Activated T-helper 1 cell treated with anti-CD3 and anti-CD28 coated beads, Interleukin-12 subunit alpha, Interleukin-12 subunit beta, Interleukin-2, Interleukin-4 antibody, amounts not matched to agents 30 ng/mL and 10 ng/mL and 1 ng/mL, durations not matched to agents 14 hours and 24 hours and 36 hours (primary cell): ENCODE data around the gene DNAJC22. TPM values are rescaled to one million over a fixed set of nuclear protein-coding genes. Genes with fewer than 3 reads are reported as not detected.
A peak's percentile ranks its signal among the peaks of the same experiment; 100 is the strongest.

ENCODE experiments used
- DNase-seq: peaks from one replicate; pipeline ENCODE4 v3.0.0; 2021; ENCODE audit warnings: low spot score
- H3K27ac Mint-ChIP-seq: one replicate; pipeline ENCODE4 v1.8.0; 2021; ENCODE audit warnings: mild to moderate bottlenecking, mixed read lengths
- H3K27me3 Mint-ChIP-seq: one replicate; pipeline ENCODE4 v1.8.0; 2022; ENCODE audit warnings: mild to moderate bottlenecking, moderate library complexity, mixed read lengths; ENCODE audit not compliant: insufficient read depth
- H3K36me3 Mint-ChIP-seq: one replicate; pipeline ENCODE4 v1.8.0; 2021; ENCODE audit warnings: low read depth, mixed read lengths
- H3K4me1 Mint-ChIP-seq: one replicate; pipeline ENCODE4 v1.8.0; 2021; ENCODE audit warnings: low read depth, mixed read lengths
- H3K4me3 Mint-ChIP-seq: one replicate; pipeline ENCODE4 v1.8.0; 2021; ENCODE audit warnings: mild to moderate bottlenecking, moderate library complexity, mixed read lengths
- H3K9me3 Mint-ChIP-seq: one replicate; pipeline ENCODE4 v1.8.0; 2021; ENCODE audit warnings: mixed read lengths
- intact Hi-C: fragments of 100-400 bp; cut with micrococcal nuclease; formaldehyde crosslinking; loops from one replicate; pipeline ENCODE4 v1.15.1; 2024
- total RNA-seq: library from RNA; stranded (reverse); gene quantifications from 2 replicates; pipeline ENCODE4 v1.2.3, GENCODE V29; 2022

DNAJC22 gene
- total RNA-seq, 1 donor from 2014 or later: 0.16 TPM

GRCh38 chr12:49357103-49357678, 10.5 kb downstream of the DNAJC22 start:
- Mint-ChIP-seq H3K27ac (no peak overlapping the region), H3K4me3 (no peak overlapping the region), H3K36me3 (no peaks in the 10 kb centered on the region), H3K4me1 (peaks cover 10% of the 10 kb centered on the region), H3K9me3 (no peaks in the 10 kb centered on the region), H3K27me3 (peaks cover 37% of the 10 kb centered on the region)
- no peak for DNase-seq
- intact Hi-C loops: loop anchor here (5.0 kb wide), 1 partner anchor 350 kb away; the partner anchor contains the start of gene FMNL3

- intact Hi-C loops: loop anchor here (1.0 to 5.0 kb wide), 4 partner anchors 156 to 349 kb away; partner anchors contain the start of gene FMNL3
- Mint-ChIP-seq H3K27ac (no peak overlapping the region), H3K36me3 (no peaks in the 10 kb centered on the region)
Observed at GRCh38 chr12:49358483-49359141, 11.9 kb downstream of the DNAJC22 start.

GRCh38 chr12:49359671-49360070, 13.0 kb downstream of the DNAJC22 start:
- no peak for DNase-seq
- H3K27me3 Mint-ChIP-seq: peaks cover 22% of the 10 kb centered on the region
- no peak overlapping the region for H3K4me3 Mint-ChIP-seq
- no peak overlapping the region for H3K27ac Mint-ChIP-seq
- no peaks in the 10 kb centered on the region for H3K9me3 Mint-ChIP-seq
- no peaks in the 10 kb centered on the region for H3K36me3 Mint-ChIP-seq
- intact Hi-C loops: loop anchor here (5.0 kb wide), 1 partner anchor 348 kb away; the partner anchor contains the start of gene FMNL3
- H3K4me1 Mint-ChIP-seq: peaks cover 10% of the 10 kb centered on the region

More at GRCh38 chr12:49358483-49359141, 11.9 kb downstream of the DNAJC22 start:
- Mint-ChIP-seq H3K27me3 (peaks cover 27% of the 10 kb centered on the region), H3K4me3 (no peak overlapping the region), H3K9me3 (no peaks in the 10 kb centered on the region), H3K4me1 (peaks cover 10% of the 10 kb centered on the region)
- peak; percentile 37 for DNase-seq

DNA sequence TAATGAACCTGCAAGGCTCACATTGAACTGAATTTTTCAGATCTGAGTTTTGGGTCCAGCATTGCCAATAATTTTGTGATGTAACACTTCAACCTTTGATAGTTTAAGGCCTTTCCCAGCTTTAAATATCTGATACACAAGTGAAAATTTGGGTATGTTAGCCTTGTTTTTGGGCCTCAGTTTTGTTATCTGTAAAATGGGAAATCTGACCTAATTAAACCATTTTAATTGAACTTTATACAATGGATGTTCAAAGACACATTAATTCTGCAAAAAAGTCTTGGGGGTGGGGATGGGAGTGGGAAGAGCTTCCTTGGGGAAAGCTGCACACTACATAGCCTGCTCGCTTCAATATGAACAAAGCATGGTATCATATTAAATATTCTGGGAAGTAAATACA, 15.4 kb downstream of the DNAJC22 start:
- H3K4me1 Mint-ChIP-seq: peaks cover 22% of the 10 kb centered on the region
- intact Hi-C loops: no loop called here
- H3K27ac Mint-ChIP-seq: no peak overlapping the region
- H3K4me3 Mint-ChIP-seq: no peak overlapping the region
- DNase-seq: no peak
- no peaks in the 10 kb centered on the region for H3K9me3 Mint-ChIP-seq
- no peaks in the 10 kb centered on the region for H3K36me3 Mint-ChIP-seq
- peaks cover 10% of the 10 kb centered on the region for H3K27me3 Mint-ChIP-seq

DNA sequence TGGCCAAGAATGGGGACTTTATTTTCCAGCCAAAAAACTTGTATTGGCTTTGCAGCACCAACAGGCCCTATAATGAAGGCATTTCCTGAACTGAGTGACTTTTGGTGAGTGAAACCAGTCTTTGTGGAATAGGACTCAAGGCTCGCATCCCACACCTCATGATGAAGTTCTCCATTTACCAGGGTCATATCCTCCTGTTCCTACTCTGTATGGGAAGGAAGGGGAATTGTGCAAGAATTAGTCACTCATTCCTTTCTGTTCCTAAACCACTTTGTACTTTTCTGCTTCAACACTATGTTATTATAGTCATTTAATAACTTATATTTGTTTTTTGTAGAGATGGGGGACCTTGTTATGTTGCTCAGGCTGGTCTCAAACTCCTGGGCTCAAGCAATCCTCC, 18.3 kb downstream of the DNAJC22 start:
- Mint-ChIP-seq H3K27ac (no peak overlapping the region), H3K36me3 (no peaks in the 10 kb centered on the region), H3K4me3 (no peak overlapping the region), H3K4me1 (peaks cover 32% of the 10 kb centered on the region), H3K9me3 (no peaks in the 10 kb centered on the region), H3K27me3 (no peaks in the 10 kb centered on the region)
- no peak for DNase-seq
- intact Hi-C loops: loop anchor here (5.0 kb wide), 2 partner anchors 257 to 377 kb away; partner anchors contain the start of genes PRPF40B and TMBIM6

- Mint-ChIP-seq H3K4me1 (peaks cover 37% of the 10 kb centered on the region), H3K27me3 (no peaks in the 10 kb centered on the region), H3K4me3 (peak overlapping the region; percentile 87), H3K27ac (no peak overlapping the region), H3K9me3 (no peaks in the 10 kb centered on the region), H3K36me3 (no peaks in the 10 kb centered on the region)
- DNase-seq: no peak
- intact Hi-C loops: loop anchor here (5.0 kb wide), 2 partner anchors 257 to 377 kb away; partner anchors contain the start of genes PRPF40B and TMBIM6
Observed at GRCh38 chr12:49365542-49365941, 18.9 kb downstream of the DNAJC22 start.

DNA sequence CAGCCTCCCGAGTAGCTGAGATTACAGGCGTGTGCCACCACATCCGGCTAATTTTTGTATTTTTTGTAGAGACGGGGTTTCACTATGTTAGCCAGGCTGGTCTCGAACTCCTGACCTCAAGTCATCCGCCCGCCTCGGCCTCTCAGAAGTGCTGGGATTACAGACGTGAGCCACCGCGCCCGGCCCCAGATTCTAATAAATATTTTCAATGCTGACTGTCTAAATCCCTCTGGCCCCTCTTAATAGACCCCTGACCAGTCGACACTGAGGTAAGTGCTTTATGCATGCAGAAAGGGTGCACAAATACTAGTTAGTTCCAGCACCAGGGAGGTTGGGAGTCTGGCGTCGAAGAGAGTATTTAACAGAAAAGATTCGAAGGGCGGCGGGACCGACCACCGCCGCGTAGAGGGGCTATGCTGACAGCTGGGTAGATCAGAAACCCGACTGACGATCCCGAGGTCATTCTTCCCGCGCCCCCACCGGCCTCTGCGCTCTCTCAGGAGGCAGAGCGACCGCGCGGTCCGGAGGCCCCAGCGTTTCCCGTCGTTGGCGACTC, 19.5 kb downstream of the DNAJC22 start:
- Mint-ChIP-seq H3K4me3 (peak overlapping the region; percentile 87), H3K27ac (peak overlapping the region; percentile 94), H3K4me1 (peaks cover 43% of the 10 kb centered on the region), H3K9me3 (no peaks in the 10 kb centered on the region), H3K27me3 (no peaks in the 10 kb centered on the region), H3K36me3 (peaks cover 1% of the 10 kb centered on the region)
- intact Hi-C loops: loop anchor here (1.0 to 5.0 kb wide), 6 partner anchors 23 to 475 kb away; partner anchors contain the start of genes PRPF40B, TMBIM6 and TROAP
- DNase-seq: no peak

DNA sequence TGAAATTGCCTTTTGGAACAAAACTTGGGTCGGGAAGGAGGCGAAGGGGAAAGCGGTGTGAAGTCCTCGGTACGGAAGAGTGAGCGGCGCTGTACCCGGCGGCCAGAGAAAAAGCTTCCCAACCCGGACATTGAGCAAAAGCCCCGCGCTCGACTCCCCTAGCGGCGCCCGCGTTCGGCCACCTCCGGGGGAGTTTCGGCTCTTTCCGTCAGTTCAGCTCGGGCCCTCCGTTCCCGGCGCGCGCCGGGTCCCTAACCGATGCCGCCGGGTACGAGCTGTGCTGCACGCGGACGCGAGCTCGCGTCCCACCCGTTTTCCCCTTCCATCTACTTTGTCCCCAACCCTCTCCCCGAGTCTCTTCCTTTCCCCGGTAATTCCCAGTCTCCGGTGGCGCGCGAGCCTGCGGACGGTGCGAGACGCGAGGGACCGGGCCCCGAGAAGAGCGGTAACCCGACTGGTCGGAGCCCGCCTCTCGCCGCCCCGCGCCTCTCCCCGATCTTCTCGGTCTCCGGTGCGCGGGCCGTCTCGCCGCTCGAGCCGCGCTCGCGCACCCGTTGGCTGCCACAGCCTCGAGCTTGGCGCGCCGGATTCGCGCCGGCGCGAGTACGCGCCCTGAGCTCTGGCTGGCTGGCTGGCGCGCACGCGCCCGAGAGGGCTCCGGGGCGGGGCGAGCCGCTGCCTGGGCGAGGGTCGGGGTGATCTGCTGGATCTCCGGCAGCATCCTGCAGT, 20.1 kb downstream of the DNAJC22 start:
- Mint-ChIP-seq H3K4me3 (peak overlapping the region; percentile 87), H3K4me1 (peaks cover 48% of the 10 kb centered on the region), H3K36me3 (peaks cover 6% of the 10 kb centered on the region), H3K9me3 (no peaks in the 10 kb centered on the region), H3K27ac (peak overlapping the region; percentile 94), H3K27me3 (no peaks in the 10 kb centered on the region)
- peak; percentile 89 for DNase-seq
- intact Hi-C loops: loop anchor here (1.0 to 5.0 kb wide), 7 partner anchors 24 to 474 kb away; partner anchors contain the start of genes PRPF40B, TMBIM6 and TROAP

GRCh38 chr12:49367381-49368239, 20.9 kb downstream of the DNAJC22 start, which contains the start of gene SPATS2:
TSS of gene SPATS2 (plus strand) at chr12:49367462. CDS start at chr12:49461013, 93,551 bp downstream.
- Mint-ChIP-seq H3K27ac (peak within 1 kb of the TSS; percentile 94), H3K27me3 (no peaks in the 10 kb centered on the region)
- intact Hi-C loops: loop anchor here (1.0 to 5.0 kb wide), 6 partner anchors 25 to 473 kb away; partner anchors contain the start of genes PRPF40B and TMBIM6

DNA sequence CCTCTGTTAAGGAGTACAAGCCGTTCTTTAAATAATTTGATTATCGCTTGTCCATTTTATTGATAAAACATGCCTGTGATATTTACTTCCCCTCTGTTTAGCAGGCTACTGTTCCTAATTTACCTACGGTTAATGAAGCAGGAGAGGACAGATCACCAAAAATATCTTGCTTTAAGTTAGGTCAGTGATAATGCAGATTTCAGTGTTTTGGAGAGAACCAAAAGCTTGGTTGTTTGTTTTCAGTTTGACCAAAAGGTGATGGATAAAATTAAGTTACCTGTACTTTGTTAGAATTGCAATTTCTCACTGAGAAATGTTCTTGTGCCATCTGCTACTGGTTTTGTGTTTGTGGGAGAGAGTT, 21.5 kb downstream of the DNAJC22 start:
- intact Hi-C loops: loop anchor here (2.0 to 5.0 kb wide), 3 partner anchors 83 to 374 kb away; partner anchors contain the start of genes PRPF40B and TMBIM6
- peaks cover 48% of the 10 kb centered on the region for H3K4me1 Mint-ChIP-seq
- no peak overlapping the region for H3K27ac Mint-ChIP-seq
- peaks cover 6% of the 10 kb centered on the region for H3K36me3 Mint-ChIP-seq
- DNase-seq: no peak
- no peaks in the 10 kb centered on the region for H3K27me3 Mint-ChIP-seq
- H3K9me3 Mint-ChIP-seq: no peaks in the 10 kb centered on the region
- peak overlapping the region; percentile 87 for H3K4me3 Mint-ChIP-seq

More at GRCh38 chr12:49367381-49368239, 20.9 kb downstream of the DNAJC22 start, which contains the start of gene SPATS2:
- no peak for DNase-seq
- peaks cover 6% of the 10 kb centered on the region for H3K36me3 Mint-ChIP-seq
- peaks cover 48% of the 10 kb centered on the region for H3K4me1 Mint-ChIP-seq
- peak within 1 kb of the TSS; percentile 87 for H3K4me3 Mint-ChIP-seq
- no peaks in the 10 kb centered on the region for H3K9me3 Mint-ChIP-seq

GRCh38 chr12:49369411-49370145, 22.9 kb downstream of the DNAJC22 start:
- intact Hi-C loops: loop anchor here (2.0 to 5.0 kb wide), 3 partner anchors 81 to 373 kb away; partner anchors contain the start of genes PRPF40B and TMBIM6
- peaks cover 6% of the 10 kb centered on the region for H3K36me3 Mint-ChIP-seq
- H3K27ac Mint-ChIP-seq: no peak overlapping the region
- H3K4me3 Mint-ChIP-seq: peak overlapping the region; percentile 23
- no peak for DNase-seq
- no peaks in the 10 kb centered on the region for H3K27me3 Mint-ChIP-seq
- H3K9me3 Mint-ChIP-seq: no peaks in the 10 kb centered on the region
- peaks cover 48% of the 10 kb centered on the region for H3K4me1 Mint-ChIP-seq
